Suppressor macrophage treated with lipopolysaccharide for 4 hours (primary cell): ENCODE data around the gene TMCO1.
"Not testable (repeated sequence)": the region's sequence is repeated elsewhere in the genome, so short reads cannot be mapped to it uniquely, and the experiment has no call there.

Experiments
- DNase-seq: peaks from one replicate; pipeline ENCODE4 v3.0.0-alpha.2; 2020

Gene TMCO1

DNA sequence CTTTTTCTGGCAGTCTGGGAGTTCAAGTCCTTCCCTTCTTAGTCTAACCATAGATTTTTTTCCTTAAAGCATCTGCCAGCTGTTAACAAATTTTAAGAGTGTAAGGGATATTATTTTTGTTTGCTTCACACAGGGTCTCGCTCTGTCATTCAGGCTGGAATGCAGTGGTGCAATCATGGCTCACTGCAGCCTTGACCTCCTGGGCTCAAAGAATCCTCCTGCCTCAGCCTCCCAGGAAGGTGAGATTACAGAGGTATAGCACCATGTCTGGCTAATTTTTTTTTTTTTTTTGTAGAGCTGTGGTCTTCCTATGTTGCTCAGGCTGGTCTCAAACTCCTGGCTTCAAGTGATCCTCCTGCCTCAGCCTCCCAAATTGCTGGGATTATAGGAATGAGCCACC is 23.8 kb downstream of the TMCO1 start:
- DNase-seq, result not testable (repeated sequence)

GRCh38 chr1:165742194-165742593 is 26.5 kb downstream of the TMCO1 start:
- DNase-seq, result no peak

DNA sequence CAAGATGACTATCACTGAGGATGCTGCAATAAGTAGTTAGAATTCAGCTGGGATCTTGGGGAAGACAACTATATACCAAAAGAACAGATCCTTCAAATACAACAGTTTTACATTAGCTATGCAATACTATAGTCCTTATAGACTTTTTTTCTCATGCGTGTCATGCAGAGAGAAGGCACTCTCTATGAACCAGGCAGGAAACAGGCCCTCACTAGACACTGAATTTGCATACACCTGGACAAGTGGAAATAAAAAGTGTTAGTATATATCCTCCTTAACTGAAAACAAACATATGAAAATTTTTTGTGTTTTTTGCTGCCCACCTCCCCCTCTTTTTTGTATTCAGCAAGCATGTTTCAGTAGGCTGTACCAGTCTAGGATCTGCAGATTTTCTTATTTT is 29.9 kb downstream of the TMCO1 start:
- no peak for DNase-seq

GRCh38 chr1:165737196-165737595 is 31.5 kb downstream of the TMCO1 start:
- DNase-seq, result no peak

DNA sequence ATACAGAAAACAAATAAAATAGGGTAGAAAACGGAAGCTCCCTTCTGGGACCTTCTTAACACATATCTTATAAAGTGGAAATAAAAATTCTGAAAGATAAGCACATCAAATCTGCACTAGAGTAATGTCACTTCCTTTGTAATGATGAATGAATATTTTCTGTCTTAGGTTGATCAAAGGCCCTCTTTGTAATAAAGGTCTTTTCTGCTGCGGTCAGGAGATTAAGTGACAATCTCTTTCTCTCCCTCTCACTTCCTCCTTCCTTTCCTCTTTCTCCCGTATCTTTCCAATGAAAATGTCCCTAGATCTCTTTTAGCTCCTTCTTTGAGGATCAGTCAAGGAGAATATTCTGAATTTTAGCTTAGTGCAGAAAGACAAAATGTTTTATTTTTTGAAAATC is 33.8 kb downstream of the TMCO1 start:
- no peak for DNase-seq

GRCh38 chr1:165726841-165727240 is 41.8 kb downstream of the TMCO1 start:
- no peak for DNase-seq

- DNase-seq, result no peak
These were observed 42.5 kb downstream of the TMCO1 start for GRCh38 chr1:165726169-165726568.

DNA sequence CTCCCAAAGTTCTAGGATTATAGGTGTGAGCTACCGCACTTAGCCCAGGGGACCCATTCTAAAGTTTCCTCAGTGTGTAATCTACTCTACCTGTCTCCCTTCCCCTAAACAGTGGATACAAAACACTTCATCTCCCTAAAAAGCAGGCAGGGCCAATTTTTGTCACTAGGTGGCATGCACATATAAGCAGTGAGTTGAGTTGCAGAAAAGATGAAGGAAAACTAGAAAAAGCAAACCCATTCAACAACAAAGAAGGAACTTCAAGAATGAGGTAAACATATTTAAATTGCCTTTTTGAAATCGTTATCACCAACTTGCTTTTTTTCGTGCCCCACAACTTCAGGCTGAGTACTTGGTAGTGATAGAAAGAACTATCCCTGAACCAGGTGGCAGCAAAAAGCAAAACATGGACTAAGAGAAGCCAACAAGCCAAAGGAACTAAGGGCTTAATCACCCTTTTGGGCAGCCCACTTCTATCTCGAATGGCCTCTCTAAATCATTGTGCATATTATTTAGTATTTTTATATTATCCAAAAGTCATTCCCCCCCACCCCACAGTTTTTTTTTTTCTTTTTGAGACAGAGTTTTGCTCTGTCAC is 50.7 kb downstream of the TMCO1 start:
- DNase-seq, result peak; percentile 48

GRCh38 chr1:165716265-165717051 is 52.2 kb downstream of the TMCO1 start:
- DNase-seq, result not testable (repeated sequence)

DNA sequence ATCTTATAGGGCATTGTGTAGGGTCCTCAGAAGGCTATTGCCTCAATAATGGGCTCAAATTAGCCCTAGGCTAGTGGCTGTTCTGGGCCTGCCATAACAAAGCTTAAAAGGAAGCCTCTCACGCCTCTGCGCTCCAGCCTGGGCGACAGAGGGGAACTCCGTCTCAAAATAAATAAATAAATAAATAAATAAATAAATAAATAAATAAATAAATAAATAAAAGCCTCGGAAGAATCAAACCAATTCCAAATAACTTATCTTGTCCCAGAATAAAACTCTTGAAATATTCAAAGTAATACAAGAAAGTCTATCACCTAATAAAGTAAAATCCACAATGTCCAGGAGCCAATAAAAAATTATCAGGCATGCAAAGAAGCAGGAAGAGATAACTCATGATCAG is 55.9 kb downstream of the TMCO1 start:
- DNase-seq, result no peak

- DNase-seq, result no peak
These were observed 60.5 kb downstream of the TMCO1 start for GRCh38 chr1:165707984-165708706.

DNA sequence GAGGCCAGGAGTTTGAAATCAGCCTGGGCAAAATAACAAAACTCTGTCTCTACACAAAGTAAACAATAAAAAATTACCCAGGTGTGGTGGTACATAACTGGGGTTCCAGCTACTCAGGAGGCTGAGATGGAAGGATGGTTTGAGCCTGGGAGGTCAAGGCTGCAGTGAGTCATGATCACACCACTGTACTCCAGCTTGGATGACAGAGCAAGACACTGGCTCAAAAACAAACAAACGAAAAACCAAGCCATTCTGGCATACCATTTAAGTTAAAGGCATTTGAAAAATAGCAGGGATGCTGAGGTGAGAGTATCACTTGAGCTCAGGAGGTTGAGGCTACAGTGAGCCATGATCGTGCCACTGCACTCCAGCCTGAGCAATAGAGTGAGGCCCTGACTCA is 65.0 kb downstream of the TMCO1 start:
- no peak for DNase-seq

DNA sequence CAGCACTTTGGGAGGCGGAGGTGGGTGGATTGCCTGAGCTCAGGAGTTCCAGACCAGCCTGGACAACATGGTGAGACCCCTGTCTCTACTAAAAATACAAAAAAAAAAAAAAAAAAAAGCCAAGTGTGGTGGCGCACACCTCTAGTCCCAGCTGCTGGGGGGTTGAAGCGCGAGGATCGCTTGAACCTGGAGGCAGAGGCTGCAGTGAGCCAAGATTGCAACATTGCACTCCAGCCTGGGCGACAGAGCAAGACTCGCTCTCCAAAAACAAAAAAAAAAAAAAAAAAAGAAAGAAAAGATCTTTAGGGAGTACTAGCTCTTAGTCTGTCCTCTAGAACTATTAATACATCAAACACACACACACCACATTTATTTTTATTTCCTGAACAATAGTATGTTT is 66.7 kb downstream of the TMCO1 start:
- DNase-seq, result not testable (repeated sequence)

GRCh38 chr1:165699577-165699976 is 69.1 kb downstream of the TMCO1 start:
- DNase-seq, result no peak

DNA sequence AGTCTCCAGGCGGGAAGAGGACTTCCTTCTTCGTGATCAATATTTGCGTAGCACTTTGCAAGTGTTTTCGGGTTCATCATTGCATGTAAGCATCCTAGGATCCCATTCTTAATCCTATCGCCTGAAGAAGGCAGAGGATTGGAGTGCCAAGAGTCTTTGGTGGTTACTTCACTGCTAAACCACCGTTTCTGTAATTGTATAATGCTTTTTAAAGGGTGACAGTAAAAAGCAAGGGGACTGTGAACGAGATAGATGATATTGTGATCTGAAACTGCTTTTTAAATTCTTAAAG is 70.0 kb downstream of the TMCO1 start:
- no peak for DNase-seq

- peak; percentile 87 for DNase-seq
These were observed 70.5 kb downstream of the TMCO1 start, which contains the start of gene ALDH9A1 for GRCh38 chr1:165697881-165698760. ALDH9A1 (minus strand) TSS chr1:165698562; CDS start chr1:165698558, 4 bp downstream.

DNA sequence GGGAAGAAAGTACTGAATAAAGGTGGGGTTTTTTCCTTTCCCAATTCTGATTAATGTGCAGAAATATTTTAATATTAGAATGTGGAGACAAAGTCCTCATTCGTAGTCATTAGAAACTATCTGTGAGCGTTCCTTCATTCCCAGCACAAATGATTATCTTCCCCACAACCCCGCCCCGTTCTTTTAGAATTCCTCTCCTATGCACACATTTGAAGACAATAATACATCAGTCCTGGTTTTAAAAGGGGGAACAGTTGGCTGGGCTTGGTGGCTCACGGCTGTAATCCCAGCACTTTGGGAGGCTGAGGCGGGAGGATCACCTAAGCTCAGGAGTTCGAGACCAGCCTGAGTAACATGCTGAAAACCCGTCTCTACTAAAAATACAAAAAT is 71.2 kb downstream of the TMCO1 start:
- no peak for DNase-seq

DNA sequence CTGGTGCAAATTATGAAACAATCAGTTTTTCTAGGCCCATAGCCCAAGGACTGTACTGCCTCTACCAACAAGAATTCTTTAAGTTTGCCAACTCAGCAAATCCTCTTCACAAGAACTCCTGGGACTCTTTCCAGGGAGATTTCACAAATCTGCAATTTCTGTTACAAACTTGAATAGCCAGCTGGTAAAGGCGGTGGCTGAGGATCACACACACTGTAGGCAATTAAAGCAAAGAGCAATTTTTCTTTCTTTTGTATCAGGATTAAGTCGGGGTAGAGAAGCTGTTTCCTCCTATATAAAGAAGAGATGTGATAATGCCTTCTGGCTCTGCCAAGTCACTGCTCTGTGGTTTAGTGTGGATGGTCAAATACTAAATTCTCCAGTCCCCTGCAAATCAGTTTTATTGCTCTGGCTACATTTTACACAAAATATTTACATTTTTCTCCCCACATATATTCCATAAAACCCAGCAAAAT is 72.0 kb downstream of the TMCO1 start:
- DNase-seq, result no peak

DNA sequence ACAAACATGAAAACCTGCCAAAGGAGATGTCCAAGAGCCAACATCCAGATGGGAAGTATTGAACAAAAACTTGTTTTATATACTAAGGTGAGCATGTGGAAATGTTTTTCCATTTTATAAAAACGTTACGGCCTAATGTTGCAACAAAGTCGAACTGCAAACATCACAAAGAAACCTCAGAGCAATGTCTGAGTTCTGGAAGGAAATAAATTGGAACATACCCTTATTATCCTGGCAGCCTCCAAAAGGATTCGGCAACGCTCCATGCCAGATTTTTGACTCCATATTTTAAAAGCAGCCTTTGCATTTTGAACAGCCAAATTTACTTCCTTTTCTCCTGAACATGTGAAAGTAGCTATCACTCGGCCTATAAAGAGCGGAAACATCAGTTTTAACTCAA is 73.6 kb downstream of the TMCO1 start:
- DNase-seq, result no peak

DNA sequence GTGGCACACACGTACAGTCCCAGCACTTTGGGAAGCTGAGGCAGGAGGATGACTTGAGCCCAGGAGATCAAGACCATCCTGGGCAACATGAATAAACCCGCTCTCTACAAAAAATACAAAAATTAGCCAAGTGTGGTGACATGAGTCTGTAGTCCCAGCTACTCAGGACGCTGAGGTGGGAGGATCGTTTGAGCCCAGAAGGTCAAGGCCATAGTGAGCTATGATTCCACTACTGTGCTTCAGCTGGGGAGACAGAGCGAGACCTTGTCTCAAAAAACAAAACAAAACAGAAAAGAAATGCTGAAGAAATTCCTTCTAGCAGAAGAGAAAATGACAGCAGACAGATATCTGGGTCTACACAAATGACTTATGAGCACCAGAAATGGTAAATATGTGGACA is 80.6 kb downstream of the TMCO1 start:
- DNase-seq, result no peak

GRCh38 chr1:165686971-165687433 is 81.7 kb downstream of the TMCO1 start:
- no peak for DNase-seq

GRCh38 chr1:165686121-165686970 is 82.3 kb downstream of the TMCO1 start:
- peak; percentile 29 for DNase-seq
